Measurements from ENCODE around the gene SLIT3. TPM values are rescaled to one million over a fixed set of nuclear protein-coding genes. Genes with fewer than 3 reads are reported as not detected.

Gene SLIT3
- total and polyA plus RNA-seq, 9 of the 15 experiments (the other 6 are each of a cell fraction or from before 2014, with no cell fraction given), result 0.01 to 0.04 TPM; not detected in 7

DNA sequence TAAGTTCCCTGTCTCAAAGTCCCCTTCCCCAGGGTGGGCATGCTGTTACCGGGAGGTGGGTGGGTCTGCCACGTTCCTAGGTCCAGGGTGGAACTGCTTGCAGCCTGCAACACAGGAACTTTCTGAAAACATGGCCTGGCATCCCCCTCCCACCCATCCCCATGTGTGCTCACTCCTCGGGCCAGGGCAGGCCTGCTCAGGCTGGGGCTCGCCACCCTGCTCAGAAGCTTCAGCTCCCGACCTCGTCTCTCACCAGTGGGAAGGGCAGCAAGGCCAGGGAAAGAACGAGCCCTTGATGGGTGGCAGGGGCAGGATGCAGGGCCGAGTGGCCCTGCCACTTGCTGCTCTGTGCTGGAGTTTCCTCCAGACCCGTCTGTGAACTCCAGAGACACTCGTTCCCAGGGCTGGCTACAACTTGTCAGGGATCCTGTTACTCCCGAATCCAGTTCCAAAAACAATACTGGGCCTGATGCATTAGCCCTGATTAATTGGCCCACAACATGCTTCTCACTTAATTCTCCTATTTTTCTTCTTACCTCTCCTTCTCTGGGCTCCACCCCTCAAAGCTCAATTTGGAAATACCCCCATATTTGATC, 197.3 kb downstream of the SLIT3 start:
- in situ Hi-C loops (cut with MboI), result no loop called here

DNA sequence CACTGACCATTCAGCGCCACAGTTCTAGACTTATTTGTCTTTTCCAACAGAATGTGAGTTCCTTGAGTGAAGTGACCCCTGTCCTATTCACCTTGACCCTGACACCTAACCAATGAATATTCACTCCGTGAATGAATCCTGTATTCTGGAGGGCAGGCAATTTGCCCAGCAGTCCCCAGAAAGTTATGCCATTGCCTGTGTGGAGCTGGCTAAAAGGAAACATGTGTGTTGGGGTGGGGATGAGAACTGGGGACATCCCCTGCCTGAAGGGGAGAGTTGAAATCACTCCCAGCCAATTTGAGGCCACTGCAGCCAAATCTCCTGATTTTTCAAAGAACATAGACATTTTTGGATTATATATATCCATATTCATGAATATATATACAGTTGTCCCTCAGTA, 199.0 kb downstream of the SLIT3 start:
- 0% methylated on average over 2 of the region's 2 CpGs for WGBS (ENCODE audit: insufficient coverage, low coverage, missing lambda C conversion rate)
- TF ChIP-seq, protein P1, sequence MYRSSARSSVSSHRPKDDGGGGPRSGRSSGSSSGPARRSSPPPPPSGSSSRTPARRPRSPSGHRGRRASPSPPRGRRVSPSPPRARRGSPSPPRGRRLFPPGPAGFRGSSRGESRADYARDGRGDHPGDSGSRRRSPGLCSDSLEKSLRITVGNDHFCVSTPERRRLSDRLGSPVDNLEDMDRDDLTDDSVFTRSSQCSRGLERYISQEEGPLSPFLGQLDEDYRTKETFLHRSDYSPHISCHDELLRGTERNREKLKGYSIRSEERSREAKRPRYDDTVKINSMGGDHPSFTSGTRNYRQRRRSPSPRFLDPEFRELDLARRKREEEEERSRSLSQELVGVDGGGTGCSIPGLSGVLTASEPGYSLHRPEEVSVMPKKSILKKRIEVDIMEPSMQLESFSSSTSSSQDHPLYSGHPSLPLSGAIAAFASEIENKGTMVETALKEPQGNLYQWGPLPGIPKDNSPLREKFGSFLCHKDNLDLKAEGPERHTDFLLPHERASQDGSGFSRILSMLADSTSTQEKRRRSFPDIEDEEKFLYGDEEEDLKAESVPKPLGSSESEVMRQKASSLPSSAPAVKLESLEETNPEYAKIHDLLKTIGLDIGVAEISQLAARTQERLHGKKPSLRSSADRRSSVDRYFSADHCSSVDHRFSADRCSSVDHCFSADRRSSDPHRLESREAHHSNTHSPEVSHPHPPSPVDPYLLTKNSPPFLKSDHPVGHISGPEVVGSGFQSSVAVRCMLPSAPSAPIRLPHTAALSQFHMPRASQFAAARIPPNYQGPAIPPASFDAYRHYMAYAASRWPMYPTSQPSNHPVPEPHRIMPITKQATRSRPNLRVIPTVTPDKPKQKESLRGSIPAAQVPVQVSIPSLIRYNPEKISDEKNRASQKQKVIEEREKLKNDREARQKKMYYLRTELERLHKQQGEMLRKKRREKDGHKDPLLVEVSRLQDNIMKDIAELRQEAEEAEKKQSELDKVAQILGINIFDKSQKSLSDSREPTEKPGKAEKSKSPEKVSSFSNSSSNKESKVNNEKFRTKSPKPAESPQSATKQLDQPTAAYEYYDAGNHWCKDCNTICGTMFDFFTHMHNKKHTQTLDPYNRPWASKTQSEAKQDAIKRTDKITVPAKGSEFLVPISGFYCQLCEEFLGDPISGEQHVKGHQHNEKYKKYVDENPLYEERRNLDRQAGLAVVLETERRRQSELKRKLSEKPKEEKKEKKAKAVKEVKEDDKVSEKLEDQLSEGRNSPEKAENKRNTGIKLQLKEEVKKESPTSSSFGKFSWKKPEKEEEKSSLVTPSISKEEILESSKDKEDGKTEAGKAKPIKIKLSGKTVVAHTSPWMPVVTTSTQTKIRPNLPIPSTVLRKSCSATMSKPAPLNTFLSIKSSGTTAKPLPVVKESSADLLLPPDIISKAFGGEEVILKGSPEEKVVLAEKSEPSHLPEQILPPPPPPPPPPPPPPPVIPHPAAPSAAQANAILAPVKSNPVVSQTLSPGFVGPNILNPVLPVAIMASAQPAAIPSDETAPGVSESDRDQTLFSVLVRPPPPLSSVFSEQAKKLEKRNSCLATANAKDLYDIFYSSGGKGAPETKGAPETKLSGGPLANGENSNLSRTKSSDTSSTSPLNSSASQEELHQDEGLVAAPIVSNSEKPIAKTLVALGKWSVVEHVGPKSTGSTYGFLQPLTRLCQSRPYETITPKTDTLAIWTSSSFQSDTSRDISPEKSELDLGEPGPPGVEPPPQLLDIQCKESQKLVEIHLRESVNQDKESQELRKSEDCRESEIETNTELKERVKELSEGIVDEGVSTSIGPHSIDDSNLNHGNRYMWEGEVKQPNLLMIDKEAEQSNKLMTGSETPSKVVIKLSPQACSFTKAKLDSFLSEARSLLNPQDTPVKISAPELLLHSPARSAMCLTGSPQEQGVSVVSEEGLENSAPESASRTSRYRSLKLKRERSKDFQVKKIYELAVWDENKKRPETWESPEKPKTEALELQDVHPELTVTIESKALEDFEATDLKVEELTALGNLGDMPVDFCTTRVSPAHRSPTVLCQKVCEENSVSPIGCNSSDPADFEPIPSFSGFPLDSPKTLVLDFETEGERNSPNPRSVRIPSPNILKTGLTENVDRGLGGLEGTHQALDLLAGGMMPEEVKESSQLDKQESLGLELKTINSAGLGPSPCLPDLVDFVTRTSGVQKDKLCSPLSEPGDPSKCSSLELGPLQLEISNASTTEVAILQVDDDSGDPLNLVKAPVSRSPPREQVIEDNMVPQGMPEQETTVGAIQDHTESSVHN (IDR thresholded peaks at IDR 0.05; ENCODE audit: borderline replicate concordance in 1 of 2, low read depth in 1 of 2), result no peak
- TF ChIP-seq POLR3A (IDR thresholded peaks at IDR 0.05; ENCODE audit: borderline replicate concordance, extremely low read depth, insufficient read depth, insufficient read length), result no peak
- no peak for TF ChIP-seq ZBTB17 (CRISPR knock-in tag; IDR thresholded peaks at IDR 0.05)
- no peak for TF ChIP-seq ZKSCAN3 (CRISPR knock-in tag; IDR thresholded peaks at IDR 0.05)
- TF ChIP-seq ZNF551 (CRISPR knock-in tag; IDR thresholded peaks at IDR 0.05), result no peak
- no peak for TF ChIP-seq HNRNPUL1 (IDR thresholded peaks at IDR 0.05; ENCODE audit: low read length)
- TF ChIP-seq MTA2 (IDR thresholded peaks at IDR 0.05; ENCODE audit: low read depth), result no peak

More for the DNA sequence above, 197.3 kb downstream of the SLIT3 start:
- WGBS (ENCODE audit: insufficient coverage, low coverage, missing lambda C conversion rate), result 0% methylated on average over 11 of the region's 11 CpGs
- H4K20me1 ChIP-seq (replicated peaks; ENCODE audit: control insufficient read depth, insufficient read depth, low read length), result 0 out of 2 replicates have a peak, but pooled peaks cover 4% of the 10 kb centered on the region
- no peaks in the 10 kb centered on the region for H3K9me3 ChIP-seq (replicated peaks; ENCODE audit: control insufficient read depth, insufficient read depth, low read depth, low read length)
- H3K4me3 ChIP-seq, result no peak overlapping the region
- no peaks in the 10 kb centered on the region for H3K36me3 ChIP-seq (ENCODE audit: control insufficient read depth, insufficient read depth, low read length)
- FAIRE-seq (no peak), DNase-seq (ENCODE audit: extremely low read depth in 1 of 4, low spot score in 3 of 4) (no peak), ATAC-seq (no peak)
- H3K4me2 ChIP-seq (ENCODE audit: insufficient read depth, low read length), result no peak overlapping the region
- H3K4me1 ChIP-seq (replicated peaks in 1 of 2; ENCODE audit: control insufficient read depth in 2 of 2, insufficient read depth in 2 of 2, low read length in 2 of 2), result no peaks in the 10 kb centered on the region
- no TSS peak for BruUV-seq (replicated peaks)
- ChIA-PET POLR2A (no interaction called here), CTCF (ENCODE audit: low intra/inter-chr PET ratio) (no interaction called here)
- H3K9ac ChIP-seq (ENCODE audit: insufficient read depth in 1 of 2, low read depth in 2 of 2, low read length in 2 of 2), result no peak overlapping the region
- H3K27me3 ChIP-seq (ENCODE audit: control insufficient read depth in 2 of 2, insufficient read depth in 2 of 2, low read length in 2 of 2), result 0 out of 5 replicates have a peak, but pooled peaks cover 0 to 6% of the 10 kb centered on the region in 2 experiments
- no peaks in the 10 kb centered on the region for H3K79me2 ChIP-seq (ENCODE audit: control insufficient read depth, insufficient read depth, low read length)
- no peak overlapping the region for H3K27ac ChIP-seq (ENCODE audit: extremely low read depth, low read depth, low read length)
- intact Hi-C loops (cut with micrococcal nuclease), result no loop called here
- H3K9me1 ChIP-seq (ENCODE audit: control insufficient read depth, insufficient read depth, low read length), result no peaks in the 10 kb centered on the region
- TF ChIP-seq ZNF121 (CRISPR knock-in tag; conservative IDR thresholded peaks at IDR 0.05) (no peak), ZKSCAN8 (CRISPR knock-in tag; IDR thresholded peaks at IDR 0.05) (no peak)
- no peak overlapping the region for H2AFZ ChIP-seq (ENCODE audit: low read depth, low read length)

More for the DNA sequence above, 199.0 kb downstream of the SLIT3 start:
- DNase-seq (ENCODE audit: extremely low read depth in 1 of 4, low spot score in 3 of 4) (no peak), ATAC-seq (no peak), FAIRE-seq (no peak)
- BruUV-seq (replicated peaks), result no TSS peak
- H2AFZ ChIP-seq (ENCODE audit: low read depth, low read length), result no peak overlapping the region
- ChIA-PET CTCF (ENCODE audit: low intra/inter-chr PET ratio) (no interaction called here), POLR2A (no interaction called here)
- no peak overlapping the region for H3K27ac ChIP-seq (ENCODE audit: extremely low read depth, low read depth, low read length)
- H4K20me1 ChIP-seq (replicated peaks; ENCODE audit: control insufficient read depth, insufficient read depth, low read length), result 0 out of 2 replicates have a peak, but pooled peaks cover 4% of the 10 kb centered on the region
- no peaks in the 10 kb centered on the region for H3K79me2 ChIP-seq (ENCODE audit: control insufficient read depth, insufficient read depth, low read length)
- no peaks in the 10 kb centered on the region for H3K9me3 ChIP-seq (replicated peaks; ENCODE audit: control insufficient read depth, insufficient read depth, low read depth, low read length)
- H3K36me3 ChIP-seq (ENCODE audit: control insufficient read depth, insufficient read depth, low read length), result no peaks in the 10 kb centered on the region
- in situ Hi-C loops (cut with MboI) (no loop called here), intact Hi-C loops (cut with micrococcal nuclease) (no loop called here)
- H3K9ac ChIP-seq (ENCODE audit: insufficient read depth in 1 of 2, low read depth in 2 of 2, low read length in 2 of 2), result no peak overlapping the region
- no peaks in the 10 kb centered on the region for H3K9me1 ChIP-seq (ENCODE audit: control insufficient read depth, insufficient read depth, low read length)
- H3K4me1 ChIP-seq (replicated peaks in 1 of 2; ENCODE audit: control insufficient read depth in 2 of 2, insufficient read depth in 2 of 2, low read length in 2 of 2), result no peaks in the 10 kb centered on the region
- H3K27me3 ChIP-seq (ENCODE audit: control insufficient read depth in 2 of 2, insufficient read depth in 2 of 2, low read length in 2 of 2), result 0 out of 5 replicates have a peak, but pooled peaks cover 0 to 6% of the 10 kb centered on the region in 2 experiments
- no peak overlapping the region for H3K4me2 ChIP-seq (ENCODE audit: insufficient read depth, low read length)
- no peak overlapping the region for H3K4me3 ChIP-seq
